SK-N-SH (cell line): ENCODE measurements around the gene VAMP8. TPM values are rescaled to one million over a fixed set of nuclear protein-coding genes. Genes with fewer than 3 reads are reported as not detected.

Experiments
- CTCF ChIA-PET: fragments of 300-600, 350-600 bp; formaldehyde crosslinking; extraction: SDS; loops from one replicate; lab custom pipeline; 2021; lab: Yijun Ruan, JAX
- POLR2A ChIA-PET: fragments of 350-600 bp; sonication (Branson Sonifier 250); formaldehyde crosslinking; extraction: SDS; loops from one replicate; lab custom pipeline; 2020; ENCODE audit warnings: antibody characterized with exemption, inconsistent platforms; lab: Yijun Ruan, JAX
- DNase-seq: peaks from one replicate; pipeline ENCODE4 v3.0.0; 2012
- H2AFZ ChIP-seq: fragments of 200-600 bp; sonication (generic); 2 replicates; pipeline ENCODE4 v1.8.1; 2016; ENCODE audit warnings: antibody characterized with exemption, mild to moderate bottlenecking, low read depth
- H3F3A ChIP-seq: fragments of 200-600 bp; sonication (generic); replicated peaks from 2 replicates; pipeline ENCODE3; 2016; ENCODE audit warnings: antibody characterized with exemption, mild to moderate bottlenecking; ENCODE audit not compliant: insufficient read depth
- H3K27ac ChIP-seq, 2 experiments: fragments of 200-500 bp in 1 of 2; fragments of 200-600 bp in 1 of 2; sonication (Bioruptor generic) in 1 of 2; sonication (generic), shearing (Covaris generic) in 1 of 2; 2 replicates each; pipeline versions ENCODE4 v1.5.1 to v1.6.1; 2014 to 2016; ENCODE audit warnings: low read depth in 2 of 2, inconsistent platforms in 1 of 2, low read length in 1 of 2, mild to moderate bottlenecking in 1 of 2, mixed read lengths in 1 of 2
- H3K27me3 ChIP-seq: fragments of 200-600 bp; sonication (generic), shearing (Covaris generic); 2 replicates; pipeline ENCODE4 v1.6.1; 2016; ENCODE audit warnings: mixed run types; ENCODE audit not compliant: insufficient read depth
- H3K36me3 ChIP-seq, 2 experiments: fragments of 200-500 bp in 1 of 2; fragments of 200-600 bp in 1 of 2; sonication (Bioruptor generic) in 1 of 2; sonication (generic) in 1 of 2; replicated peaks in 1 of 2; 2 replicates each; pipeline versions ENCODE3 to v1.5.1; 2014 to 2016; ENCODE audit warnings: low read length in 1 of 2, mild to moderate bottlenecking in 1 of 2; ENCODE audit not compliant: insufficient read depth in 2 of 2, control insufficient read depth in 1 of 2
- H3K4me1 ChIP-seq, 2 experiments: fragments of 200-500 bp in 1 of 2; fragments of 200-600 bp in 1 of 2; sonication (Bioruptor generic) in 1 of 2; sonication (generic), shearing (Covaris generic) in 1 of 2; 2 replicates each; pipeline versions ENCODE4 v1.5.1 to v1.6.1; 2014 to 2016; ENCODE audit warnings: low read depth in 1 of 2, low read length in 1 of 2, mixed run types in 1 of 2; ENCODE audit not compliant: insufficient read depth in 2 of 2, control insufficient read depth in 1 of 2
- H3K4me2 ChIP-seq: fragments of 200-600 bp; sonication (generic), shearing (Covaris generic); 2 replicates; pipeline ENCODE4 v1.6.1; 2017; ENCODE audit warnings: mixed run types
- H3K4me3 ChIP-seq, 2 experiments: fragments of 200-500 bp in 1 of 2; fragments of 200-600 bp in 1 of 2; sonication (Bioruptor generic) in 1 of 2; sonication (generic), shearing (Covaris generic) in 1 of 2; 2 replicates each; pipeline versions ENCODE4 v1.5.1 to v1.8.1; 2014 to 2016; ENCODE audit warnings: low read depth in 2 of 2, inconsistent platforms in 1 of 2, low read length in 1 of 2, mild to moderate bottlenecking in 1 of 2, mixed read lengths in 1 of 2, moderate library complexity in 1 of 2
- H3K79me2 ChIP-seq: fragments of 200-600 bp; sonication (generic); 2 replicates; pipeline ENCODE4 v1.8.1; 2017; ENCODE audit warnings: mild to moderate bottlenecking; ENCODE audit not compliant: insufficient read depth
- H3K9ac ChIP-seq: fragments of 200-600 bp; sonication (generic); 2 replicates; pipeline ENCODE4 v1.6.1; 2017; ENCODE audit warnings: mixed run types
- H3K9me2 ChIP-seq: fragments of 200-600 bp; sonication (generic); 2 replicates; pipeline ENCODE4 v1.6.1; 2017; ENCODE audit warnings: mixed run types
- H3K9me3 ChIP-seq: fragments of 200-600 bp; sonication (generic); 2 replicates; pipeline ENCODE4 v1.6.1; 2017; ENCODE audit warnings: mixed run types, mild to moderate bottlenecking, moderate library complexity
- H4K20me1 ChIP-seq: fragments of 200-600 bp; sonication (generic); 2 replicates; pipeline ENCODE4 v1.6.1; 2017; ENCODE audit warnings: mild to moderate bottlenecking, mixed run types; ENCODE audit not compliant: insufficient read depth
- CHD2 ChIP-seq: fragments of 150-350 bp; IDR thresholded peaks from 2 replicates; pipeline ENCODE4 v1.6.1; 2018; ENCODE audit warnings: low read length; ENCODE audit not compliant: partially characterized antibody
- ELF1 ChIP-seq: IDR thresholded peaks from 2 replicates; pipeline ENCODE4 v1.4.0; 2012
- EP300 ChIP-seq, 2 experiments: IDR thresholded peaks; 2 replicates each; pipeline versions ENCODE4 v1.4.0 to v1.6.1; 2012; ENCODE audit warnings: borderline replicate concordance in 1 of 2, low read depth in 1 of 2, low read length in 1 of 2
- EZH2phosphoT487 ChIP-seq: fragments of 200-600 bp; sonication (generic); IDR thresholded peaks from 2 replicates; pipeline ENCODE4 v1.6.1; 2017; ENCODE audit warnings: low read depth, mixed run types, mild to moderate bottlenecking, antibody characterized with exemption, moderate library complexity, borderline replicate concordance
- FOXM1 ChIP-seq: IDR thresholded peaks from 2 replicates; pipeline ENCODE4 v1.4.0; 2012; ENCODE audit warnings: low read depth, mild to moderate bottlenecking
- GATA2 ChIP-seq: sonication (generic); formaldehyde crosslinking; IDR thresholded peaks from 2 replicates; pipeline ENCODE4 v1.5.0; 2020; ENCODE audit warnings: mild to moderate bottlenecking, missing genetic modification reagents
- IRF3 ChIP-seq: fragments of 150-350 bp; IDR thresholded peaks from 2 replicates; pipeline ENCODE4 v1.6.1; 2016; ENCODE audit warnings: mild to moderate bottlenecking, low read depth, low read length
- MAX ChIP-seq: IDR thresholded peaks from 2 replicates; pipeline ENCODE4 v1.4.0; 2012; ENCODE audit warnings: low read depth
- MEF2A ChIP-seq: IDR thresholded peaks from 2 replicates; pipeline ENCODE4 v1.4.0; 2012; ENCODE audit warnings: low read depth, borderline replicate concordance
- MXI1 ChIP-seq: IDR thresholded peaks from 2 replicates; pipeline ENCODE4 v1.6.1; 2012; ENCODE audit warnings: mild to moderate bottlenecking, low read depth, low read length, improper control_type of control experiment
- NFIC ChIP-seq: IDR thresholded peaks from 2 replicates; pipeline ENCODE4 v1.4.0; 2012; ENCODE audit warnings: borderline replicate concordance
- NRF1 ChIP-seq: IDR thresholded peaks from 2 replicates; pipeline ENCODE4 v1.6.1; 2012; ENCODE audit warnings: low read depth, mild to moderate bottlenecking, low read length
- RAD21 ChIP-seq: IDR thresholded peaks from 2 replicates; pipeline ENCODE4 v1.6.1; 2012; ENCODE audit warnings: mild to moderate bottlenecking, low read length
- REST ChIP-seq: IDR thresholded peaks from 2 replicates; pipeline ENCODE4 v1.6.1; 2012; ENCODE audit warnings: mild to moderate bottlenecking, low read depth, low read length, moderate library complexity
- RXRA ChIP-seq: IDR thresholded peaks from 2 replicates; pipeline ENCODE4 v1.4.0; 2012; ENCODE audit warnings: low read depth, mild to moderate bottlenecking, borderline replicate concordance
- SIN3A ChIP-seq: IDR thresholded peaks from 2 replicates; pipeline ENCODE4 v1.6.1; 2012; ENCODE audit warnings: low read depth, mild to moderate bottlenecking, low read length, moderate library complexity, borderline replicate concordance
- SMC3 ChIP-seq: IDR thresholded peaks from 2 replicates; pipeline ENCODE4 v1.6.1; 2012; ENCODE audit warnings: low read depth, low read length, improper control_type of control experiment
- TAF1 ChIP-seq: IDR thresholded peaks from 2 replicates; pipeline ENCODE4 v1.6.1; 2012; ENCODE audit warnings: low read depth, mild to moderate bottlenecking, low read length, moderate library complexity, borderline replicate concordance
- TEAD4 ChIP-seq: IDR thresholded peaks from 2 replicates; pipeline ENCODE4 v1.4.0; 2012; ENCODE audit warnings: mild to moderate bottlenecking, borderline replicate concordance; ENCODE audit not compliant: insufficient read depth
- WGBS: methylation state at CpG from one replicate; pipeline ENCODE4 v1.1.6; 2017; ENCODE audit warnings: low lambda C conversion rate; 5-methylcytosine and 5-hydroxymethylcytosine counted together
- polyA plus RNA-seq, 3 experiments: library from polyadenylated mRNA; depleted of rRNA; stranded (reverse); fragments of >200 nt; gene quantifications; 2 replicates each; pipeline ENCODE4 v1.2.3, GENCODE V29; 2012

Gene VAMP8
- polyA plus RNA-seq, 1 of the 3 experiments (the other 2 are of a cell fraction), result 0.72 TPM

- no peak for TF ChIP-seq MAX
- no peak for TF ChIP-seq CHD2
- TF ChIP-seq MXI1, result no peak
- TF ChIP-seq NRF1, result no peak
- TF ChIP-seq GATA2 (CRISPR knock-in tag), result no peak
- no peak for TF ChIP-seq EZH2phosphoT487
- TF ChIP-seq SMC3, result no peak
- no peak for TF ChIP-seq RAD21
- no peak for TF ChIP-seq SIN3A
- H3K9me2 ChIP-seq, result no peaks in the 10 kb centered on the region
- no peak overlapping the region for H2AFZ ChIP-seq
- H3K36me3 ChIP-seq, result no peaks in the 10 kb centered on the region
- H3K9me3 ChIP-seq, result no peaks in the 10 kb centered on the region
- H3K79me2 ChIP-seq, result peaks cover 32% of the 10 kb centered on the region
- H3K27ac ChIP-seq, result peak overlapping the region in 1 of 2 experiments; percentile 62; a peak in 2 of 4 replicates
- no peaks in the 10 kb centered on the region for H3K27me3 ChIP-seq
- 80% methylated on average over 3 of the region's 3 CpGs for WGBS
- peaks cover 13 to 27% of the 10 kb centered on the region in 2 experiments; a peak in 3 of 4 replicates for H3K4me1 ChIP-seq
- no peak overlapping the region for H3K4me2 ChIP-seq
- H3K9ac ChIP-seq, result no peak overlapping the region
- ChIA-PET CTCF (interaction anchor here (1.3 to 10.6 kb wide), 4 partner anchors 10 to 114 kb away, joined by 3 to 146 read pairs (median 89); partner anchors contain the start of gene SH2D6), POLR2A (interaction anchor here (1.0 to 5.9 kb wide), 5 partner anchors 11 to 115 kb away, joined by 4 to 135 read pairs (median 4); no protein-coding TSS in a partner anchor)
- no peak for DNase-seq
- H3K4me3 ChIP-seq, result no peak overlapping the region
- H3F3A ChIP-seq, result no peaks in the 10 kb centered on the region
- peaks cover 4% of the 10 kb centered on the region for H4K20me1 ChIP-seq
These were observed 42.5 kb upstream of the VAMP8 start for GRCh38 chr2:85534881-85535280.

- 56% methylated on average over 3 of the region's 3 CpGs for WGBS
- Histone ChIP-seq H3K4me1 (peaks cover 17 to 30% of the 10 kb centered on the region in 2 experiments; a peak in 3 of 4 replicates), H3K9ac (peak overlapping the region; percentile 99; the same call in 1 of the 2 replicates), H3K36me3 (peaks cover 11 to 13% of the 10 kb centered on the region in 2 experiments), H3F3A (no peaks in the 10 kb centered on the region), H4K20me1 (peaks cover 20% of the 10 kb centered on the region), H3K4me2 (peak overlapping the region; percentile 91), H2AFZ (no peak overlapping the region; the same call in 1 of the 2 replicates), H3K9me2 (no peaks in the 10 kb centered on the region), H3K9me3 (no peaks in the 10 kb centered on the region), H3K27ac (peak overlapping the region; percentile 98 to 100; a peak in 3 of 4 replicates), H3K27me3 (no peaks in the 10 kb centered on the region), H3K4me3 (no peak overlapping the region), H3K79me2 (peaks cover 47% of the 10 kb centered on the region)
- ChIA-PET POLR2A (interaction anchor here (1.3 to 6.1 kb wide), 5 partner anchors 9 to 103 kb away, joined by 5 to 135 read pairs (median 16); no protein-coding TSS in a partner anchor), CTCF (interaction anchor here (0.7 to 10.6 kb wide), 8 partner anchors 12 to 735 kb away, joined by 3 to 146 read pairs (median 34); partner anchors contain the start of gene SH2D6)
- DNase-seq, result peak; percentile 55
- TF ChIP-seq SMC3 (no peak), MAX (no peak), NFIC (no peak), FOXM1 (no peak), GATA2 (CRISPR knock-in tag) (peak; percentile 38; the same call in 1 of the 2 replicates), IRF3 (no peak), ELF1 (peak; percentile 54; the same call in 1 of the 2 replicates), TEAD4 (no peak), CHD2 (peak; percentile 19), RXRA (no peak), TAF1 (no peak; the same call in 1 of the 2 replicates), MEF2A (no peak), EP300 (IDR thresholded peaks at IDR 0.05; ENCODE audit: borderline replicate concordance in 1 of 2, low read depth in 1 of 2, low read length in 1 of 2) (peak; percentile 8 to 24; a peak in 2 of 4 replicates), REST (no peak)
These were observed 40.9 kb upstream of the VAMP8 start for GRCh38 chr2:85536479-85536878.
